ENCODE results near the gene LRP1-AS. TPM values are rescaled to one million over a fixed set of nuclear protein-coding genes. Genes with fewer than 3 reads are reported as not detected.

Gene LRP1-AS
- total RNA-seq, 4 donors from 2014 or later = not detected

GRCh38 chr12:57134949-57135348 lies 12.5 kb downstream of the LRP1-AS start:
- H3K4me3 ChIP-seq (ENCODE audit: low read depth, poor library complexity, severe bottlenecking) = no peak overlapping the region
- DNase-seq (ENCODE audit: low spot score in 2 of 2) = no peak
- intact Hi-C loops (cut with DNase I; ENCODE audit: low total_unique reads) = no loop called here
- 77 to 82% methylated on average over 4 to 9 of the region's 9 CpGs for WGBS, 2 donors
- no peak for TF ChIP-seq POLR2A (IDR thresholded peaks at IDR 0.05)
- no peak for TF ChIP-seq CTCF (IDR thresholded peaks at IDR 0.05)

GRCh38 chr12:57133916-57134315 lies 13.5 kb downstream of the LRP1-AS start:
- no peak for DNase-seq (ENCODE audit: low spot score in 2 of 2)
- 37 to 42% methylated on average over 6 of the region's 6 CpGs for WGBS, 2 donors
- intact Hi-C loops (cut with DNase I; ENCODE audit: low total_unique reads) = no loop called here
- H3K4me3 ChIP-seq (ENCODE audit: low read depth, poor library complexity, severe bottlenecking) = no peak overlapping the region
- TF ChIP-seq POLR2A (IDR thresholded peaks at IDR 0.05) = no peak
- TF ChIP-seq CTCF (IDR thresholded peaks at IDR 0.05) = no peak

GRCh38 chr12:57133013-57133569 lies 14.3 kb downstream of the LRP1-AS start:
- DNase-seq (ENCODE audit: low spot score in 2 of 2) = no peak
- intact Hi-C loops (cut with DNase I; ENCODE audit: low total_unique reads) = no loop called here
- no peak overlapping the region for H3K4me3 ChIP-seq (ENCODE audit: low read depth, poor library complexity, severe bottlenecking)
- no peak for TF ChIP-seq POLR2A (IDR thresholded peaks at IDR 0.05)
- TF ChIP-seq CTCF (IDR thresholded peaks at IDR 0.05) = no peak
- WGBS, 2 donors = 53 to 59% methylated on average over 4 of the region's 4 CpGs

- H3K4me3 ChIP-seq (ENCODE audit: low read depth, poor library complexity, severe bottlenecking) = no peak overlapping the region
- intact Hi-C loops (cut with DNase I; ENCODE audit: low total_unique reads) = no loop called here
- 39 to 46% methylated on average over 9 of the region's 9 CpGs for WGBS, 2 donors
Measured at GRCh38 chr12:57131896-57132744, 15.3 kb downstream of the LRP1-AS start.

GRCh38 chr12:57130941-57131340 lies 16.5 kb downstream of the LRP1-AS start:
- intact Hi-C loops (cut with DNase I; ENCODE audit: low total_unique reads) = no loop called here
- WGBS, 2 donors = 49 to 53% methylated on average over 2 of the region's 2 CpGs

More at GRCh38 chr12:57131896-57132744, 15.3 kb downstream of the LRP1-AS start:
- TF ChIP-seq POLR2A (IDR thresholded peaks at IDR 0.05) = no peak
- TF ChIP-seq CTCF (IDR thresholded peaks at IDR 0.05) = no peak
- DNase-seq (ENCODE audit: low spot score in 2 of 2) = no peak

More at GRCh38 chr12:57130941-57131340, 16.5 kb downstream of the LRP1-AS start:
- TF ChIP-seq POLR2A (IDR thresholded peaks at IDR 0.05) (no peak), CTCF (IDR thresholded peaks at IDR 0.05) (no peak)
- DNase-seq (ENCODE audit: low spot score in 2 of 2) = no peak
- H3K4me3 ChIP-seq (ENCODE audit: low read depth, poor library complexity, severe bottlenecking) = no peak overlapping the region

All from lower leg skin (tissue), 4 donors.